ENCODE results near the gene C11orf91.
A peak's percentile ranks its signal among the peaks of the same experiment; 100 is the strongest.
"Not testable (repeated sequence)": the region's sequence is repeated elsewhere in the genome, so short reads cannot be mapped to it uniquely, and the experiment has no call there.

C11orf91 gene

GRCh38 chr11:33668468-33668825, 32.2 kb downstream of the C11orf91 start:
- DNase-seq, result peak; percentile 91

- DNase-seq, result peak; percentile 85
Measured at GRCh38 chr11:33667819-33668467, 32.7 kb downstream of the C11orf91 start.

- no peak for DNase-seq
Measured at GRCh38 chr11:33665350-33666106, 35.1 kb downstream of the C11orf91 start.

- DNase-seq, result no peak
Measured at GRCh38 chr11:33664827-33665226, 35.8 kb downstream of the C11orf91 start.

GRCh38 chr11:33664166-33664565, 36.5 kb downstream of the C11orf91 start:
- no peak for DNase-seq

GRCh38 chr11:33663121-33663520, 37.5 kb downstream of the C11orf91 start:
- no peak for DNase-seq

- not testable (repeated sequence) for DNase-seq
Measured at GRCh38 chr11:33661526-33661925, 39.1 kb downstream of the C11orf91 start.

- no peak for DNase-seq
Measured at GRCh38 chr11:33660962-33661361, 39.7 kb downstream of the C11orf91 start.

GRCh38 chr11:33659370-33660139, 41.1 kb downstream of the C11orf91 start:
- DNase-seq, result no peak

GRCh38 chr11:33658195-33658900, 42.3 kb downstream of the C11orf91 start:
- no peak for DNase-seq

GRCh38 chr11:33657757-33658156, 42.9 kb downstream of the C11orf91 start:
- DNase-seq, result no peak

GRCh38 chr11:33656768-33657167, 43.9 kb downstream of the C11orf91 start:
- DNase-seq, result no peak

- DNase-seq, result no peak
Measured at GRCh38 chr11:33655842-33656600, 44.6 kb downstream of the C11orf91 start.

GRCh38 chr11:33654594-33654993, 46.0 kb downstream of the C11orf91 start:
- DNase-seq, result no peak

- DNase-seq, result no peak
Measured at GRCh38 chr11:33652930-33653329, 47.7 kb downstream of the C11orf91 start.

GRCh38 chr11:33652431-33652830, 48.2 kb downstream of the C11orf91 start:
- DNase-seq, result no peak

- no peak for DNase-seq
Measured at GRCh38 chr11:33651990-33652389, 48.6 kb downstream of the C11orf91 start.

- no peak for DNase-seq
Measured at GRCh38 chr11:33651555-33651954, 49.1 kb downstream of the C11orf91 start.

GRCh38 chr11:33649944-33650343, 50.7 kb downstream of the C11orf91 start:
- no peak for DNase-seq
